ENCODE results near the gene OSBPL6.

The OSBPL6 gene

GRCh38 chr2:178377046-178377445 lies 182.7 kb downstream of the OSBPL6 start:
- Mint-ChIP-seq H3K27me3 (ENCODE audit: low read depth, poor library complexity) (no peaks in the 10 kb centered on the region), H3K4me1 (no peaks in the 10 kb centered on the region), H3K4me3 (no peak overlapping the region), H3K9me3 (no peaks in the 10 kb centered on the region), H3K27ac (no peak overlapping the region), H3K36me3 (ENCODE audit: low read depth) (peaks cover 10% of the 10 kb centered on the region)
- no peak for TF ChIP-seq CTCF (IDR thresholded peaks at IDR 0.05)
- no peak for DNase-seq

GRCh38 chr2:178379162-178380004 lies 185.1 kb downstream of the OSBPL6 start:
- no peak for TF ChIP-seq CTCF (IDR thresholded peaks at IDR 0.05)
- DNase-seq: no peak
- Mint-ChIP-seq H3K4me1 (no peaks in the 10 kb centered on the region), H3K27me3 (ENCODE audit: low read depth, poor library complexity) (no peaks in the 10 kb centered on the region), H3K4me3 (no peak overlapping the region), H3K9me3 (no peaks in the 10 kb centered on the region), H3K36me3 (ENCODE audit: low read depth) (peaks cover 20% of the 10 kb centered on the region), H3K27ac (no peak overlapping the region)

- no peak overlapping the region for H3K4me3 Mint-ChIP-seq
- peaks cover 23% of the 10 kb centered on the region for H3K36me3 Mint-ChIP-seq (ENCODE audit: low read depth)
- DNase-seq: no peak
- H3K27ac Mint-ChIP-seq: no peak overlapping the region
- no peak for TF ChIP-seq CTCF (IDR thresholded peaks at IDR 0.05)
- H3K9me3 Mint-ChIP-seq: no peaks in the 10 kb centered on the region
- H3K27me3 Mint-ChIP-seq (ENCODE audit: low read depth, poor library complexity): no peaks in the 10 kb centered on the region
- no peaks in the 10 kb centered on the region for H3K4me1 Mint-ChIP-seq
These were observed 186.5 kb downstream of the OSBPL6 start for GRCh38 chr2:178380763-178381162.

GRCh38 chr2:178383718-178384117 lies 189.4 kb downstream of the OSBPL6 start:
- Mint-ChIP-seq H3K27me3 (ENCODE audit: low read depth, poor library complexity) (no peaks in the 10 kb centered on the region), H3K27ac (no peak overlapping the region), H3K36me3 (ENCODE audit: low read depth) (peaks cover 30% of the 10 kb centered on the region), H3K4me3 (no peak overlapping the region), H3K9me3 (no peaks in the 10 kb centered on the region), H3K4me1 (peaks cover 5% of the 10 kb centered on the region)
- TF ChIP-seq CTCF (IDR thresholded peaks at IDR 0.05): no peak
- no peak for DNase-seq

GRCh38 chr2:178385595-178386148 lies 191.4 kb downstream of the OSBPL6 start:
- Mint-ChIP-seq H3K4me1 (peaks cover 5% of the 10 kb centered on the region), H3K27me3 (ENCODE audit: low read depth, poor library complexity) (no peaks in the 10 kb centered on the region), H3K4me3 (no peak overlapping the region), H3K36me3 (ENCODE audit: low read depth) (peaks cover 43% of the 10 kb centered on the region), H3K9me3 (no peaks in the 10 kb centered on the region), H3K27ac (no peak overlapping the region)
- DNase-seq: no peak
- TF ChIP-seq CTCF (IDR thresholded peaks at IDR 0.05): no peak
